Measurements from ENCODE around the gene QSER1. TPM values are rescaled to one million over a fixed set of nuclear protein-coding genes. Genes with fewer than 3 reads are reported as not detected.

Gene QSER1
- polyA plus RNA-seq, 1 donor (not counting 4 experiments of a cell fraction or from before 2014, with no cell fraction given) = 14.7 TPM

Small RNAs within 50 kb of the gene (small RNA-seq; reads per million reads assigned to genes)
- gene RF00019 (ENCODE audit: insufficient read length in 3 of 3, low read depth in 3 of 3, low replicate concordance in 1 of 3) = 0 reads per million in 3 experiments

Other genes with a start within 250 kb of the QSER1 start
- not detected in 3 replicates for gene CCDC73, start 98.1 kb upstream of the QSER1 start, polyA plus RNA-seq
- gene PRRG4, start 62.9 kb upstream of the QSER1 start, polyA plus RNA-seq = 6.9 to 12.4 TPM (median 10.0 TPM) in 3 replicates
- 15.5 to 29.8 TPM (median 19.3 TPM) in 3 replicates for gene DEPDC7, start 123.1 kb downstream of the QSER1 start, polyA plus RNA-seq
- gene TCP11L1, start 146.8 kb downstream of the QSER1 start, polyA plus RNA-seq = 22.8 to 27.6 TPM (median 25.1 TPM) in 3 replicates

Data from keratinocyte (primary cell).